K562 (cell line): ENCODE results near the gene ITGB2. TPM values are rescaled to one million over a fixed set of nuclear protein-coding genes. Genes with fewer than 3 reads are reported as not detected.

Experiments used
- ATAC-seq: fragments of 200-7000 bp; cut with Tn5 transposase; 3 replicates; pipeline ENCODE4 v1.9.1; 2020; ENCODE audit warnings: moderate library complexity
- BruUV-seq: library from RNA; stranded (reverse); fragments of 400-500 nt; replicated peaks from 2 replicates; lab custom pipeline; 2021; lab: Mats Ljungman, UMichigan
- CTCF ChIA-PET: fragments of 300-600 bp; formaldehyde crosslinking; extraction: SDS; loops from one replicate; lab custom pipeline; 2021; ENCODE audit warnings: low intra/inter-chr PET ratio; lab: Yijun Ruan, JAX
- POLR2A ChIA-PET: fragments of 300-600, 350-650 bp; sonication (Branson Sonifier 250); formaldehyde crosslinking; extraction: SDS; loops from one replicate; lab custom pipeline; 2021; ENCODE audit warnings: antibody characterized with exemption, inconsistent platforms; lab: Yijun Ruan, JAX
- DNase-seq, 4 experiments: peaks; one replicate each; pipeline versions ENCODE4 v3.0.0 to v3.0.0-alpha.2; 2011 to 2018; ENCODE audit warnings: low spot score in 3 of 4, mixed read lengths in 3 of 4; ENCODE audit errors: extremely low read depth in 1 of 4
- FAIRE-seq: peaks from 2 replicates; lab custom pipeline; 2011; peaks lifted over from hg19 to GRCh38; lab: Jason Lieb, UNC
- H2AFZ ChIP-seq: 2 replicates; pipeline ENCODE4 v1.6.0; 2011; ENCODE audit warnings: low read depth, low read length, control low read depth, inconsistent platforms
- H3K27ac ChIP-seq: fragments of 200-600 bp; 3 replicates; pipeline ENCODE4 v1.8.0; 2011; ENCODE audit warnings: low read depth, mild to moderate bottlenecking, control low read depth, inconsistent platforms, low read length, moderate library complexity, mixed read lengths; ENCODE audit errors: extremely low read depth
- H3K27me3 ChIP-seq, 2 experiments: fragments of 300-600 bp in 1 of 2; 2 replicates in 1 of 2; 3 replicates in 1 of 2; pipeline versions ENCODE4 v1.6.0 to v1.8.0; 2011; ENCODE audit warnings: inconsistent platforms in 2 of 2, low read length in 2 of 2, mild to moderate bottlenecking in 1 of 2, mixed read lengths in 1 of 2, moderate library complexity in 1 of 2; ENCODE audit not compliant: control insufficient read depth in 2 of 2, insufficient read depth in 2 of 2
- H3K36me3 ChIP-seq: fragments of 300-600 bp; 3 replicates; pipeline ENCODE4 v1.8.0; 2011; ENCODE audit warnings: mild to moderate bottlenecking, low read length, inconsistent platforms; ENCODE audit not compliant: control insufficient read depth, insufficient read depth
- H3K4me1 ChIP-seq, 2 experiments: fragments of 200-600 bp in 1 of 2; replicated peaks in 1 of 2; 2 replicates in 1 of 2; 3 replicates in 1 of 2; pipeline versions ENCODE4 v1.5.1 to v1.8.0; 2011; ENCODE audit warnings: inconsistent platforms in 2 of 2, low read length in 2 of 2, mild to moderate bottlenecking in 1 of 2, mixed read lengths in 1 of 2, moderate library complexity in 1 of 2; ENCODE audit not compliant: control insufficient read depth in 2 of 2, insufficient read depth in 2 of 2
- H3K4me2 ChIP-seq: 2 replicates; pipeline ENCODE4 v1.6.1; 2011; ENCODE audit warnings: low read length, control low read depth, inconsistent platforms, mixed read lengths; ENCODE audit not compliant: insufficient read depth
- H3K4me3 ChIP-seq: fragments of 200-600 bp; sonication (generic), shearing (Covaris generic); 2 replicates; pipeline ENCODE4 v1.5.1; 2016; ENCODE audit warnings: control low read depth, inconsistent platforms
- H3K79me2 ChIP-seq: fragments of 200-600 bp; 3 replicates; pipeline ENCODE4 v1.8.0; 2011; ENCODE audit warnings: low read length, inconsistent platforms; ENCODE audit not compliant: control insufficient read depth, insufficient read depth
- H3K9ac ChIP-seq, 2 experiments: 2 replicates each; pipeline versions ENCODE4 v1.6.0 to v1.6.1; 2011; ENCODE audit warnings: low read depth in 2 of 2, low read length in 2 of 2, control low read depth in 1 of 2, inconsistent platforms in 1 of 2, mild to moderate bottlenecking in 1 of 2, mixed read lengths in 1 of 2; ENCODE audit not compliant: insufficient read depth in 1 of 2
- H3K9me1 ChIP-seq: one replicate; pipeline ENCODE4 v1.6.0; 2011; ENCODE audit warnings: inconsistent platforms, mild to moderate bottlenecking, low read length, moderate library complexity; ENCODE audit not compliant: control insufficient read depth, insufficient read depth
- H3K9me3 ChIP-seq: replicated peaks from 2 replicates; pipeline ENCODE4 v1.5.1; 2011; ENCODE audit warnings: low read depth, low read length, inconsistent platforms; ENCODE audit not compliant: control insufficient read depth, insufficient read depth
- H4K20me1 ChIP-seq: replicated peaks from 2 replicates; pipeline ENCODE4 v1.6.1; 2011; ENCODE audit warnings: low read length, inconsistent platforms, mixed read lengths; ENCODE audit not compliant: control insufficient read depth, insufficient read depth
- CBFA2T2 ChIP-seq: fragments of 450-650 bp; conservative IDR thresholded peaks from 2 replicates; pipeline ENCODE4 v1.6.1; 2017; ENCODE audit warnings: mild to moderate bottlenecking
- CHD1 ChIP-seq: fragments of 200-600 bp; sonication (generic); IDR thresholded peaks from one replicate; pipeline ENCODE4 v1.6.1; 2012; ENCODE audit warnings: mild to moderate bottlenecking, moderate library complexity, low read length, inconsistent platforms
- ETV5 ChIP-seq: sonication (generic); formaldehyde crosslinking; IDR thresholded peaks from 2 replicates; pipeline ENCODE4 v1.4.0; 2020; ENCODE audit warnings: low read depth, mild to moderate bottlenecking, missing genetic modification reagents
- HNRNPH1 ChIP-seq: fragments of 200-400 bp; formaldehyde crosslinking; optimal IDR thresholded peaks from 2 replicates; pipeline ENCODE3; 2017; ENCODE audit warnings: low read depth, mild to moderate bottlenecking, low read length, moderate library complexity
- KDM5B ChIP-seq: fragments of 200-600 bp; sonication (generic); IDR thresholded peaks from 2 replicates; pipeline ENCODE4 v1.6.1; 2012; ENCODE audit warnings: low read depth, mild to moderate bottlenecking, moderate library complexity, low read length, control low read depth, inconsistent platforms; ENCODE audit not compliant: insufficient replicate concordance
- MIER1 ChIP-seq: fragments of 450-650 bp; IDR thresholded peaks from 2 replicates; pipeline ENCODE4 v1.6.1; 2016; ENCODE audit warnings: antibody characterized with exemption, mild to moderate bottlenecking, low read depth
- NFE2 ChIP-seq: IDR thresholded peaks from 2 replicates; pipeline ENCODE4 v1.6.1; 2014; ENCODE audit warnings: antibody characterized with exemption, low read depth
- NFXL1 ChIP-seq: fragments of 450-650 bp; formaldehyde crosslinking; IDR thresholded peaks from 2 replicates; pipeline ENCODE4 v1.4.0; 2021; ENCODE audit warnings: mild to moderate bottlenecking
- POLR3A ChIP-seq: IDR thresholded peaks from 2 replicates; pipeline ENCODE4 v1.6.1; 2011; ENCODE audit warnings: borderline replicate concordance, mild to moderate bottlenecking, moderate library complexity; ENCODE audit not compliant: insufficient read length, insufficient read depth; ENCODE audit errors: extremely low read depth
- PPARD ChIP-seq: fragments of 250-450 bp; sonication (Bioruptor Pico); IDR thresholded peaks from 2 replicates; pipeline ENCODE4 v1.8.0; 2022; ENCODE audit warnings: inconsistent platforms, mild to moderate bottlenecking, moderate library complexity
- THRB ChIP-seq: fragments of 450-650 bp; formaldehyde crosslinking; conservative IDR thresholded peaks from 2 replicates; pipeline ENCODE4 v1.4.0; 2022; ENCODE audit warnings: mild to moderate bottlenecking, missing genetic modification characterization
- ZNF280B ChIP-seq: fragments of 250-450 bp; sonication (Bioruptor Pico); IDR thresholded peaks from 2 replicates; pipeline ENCODE4 v1.5.1; 2021; ENCODE audit warnings: mild to moderate bottlenecking
- ZNF707 ChIP-seq: fragments of 250-450 bp; sonication (Bioruptor Pico); conservative IDR thresholded peaks from 2 replicates; pipeline ENCODE4 v1.8.0; 2022; ENCODE audit warnings: inconsistent platforms, mild to moderate bottlenecking, moderate library complexity
- WGBS: fragments of 100-300 bp; shearing (Covaris generic); methylation state at CpG from one replicate; pipeline ENCODE4 v1.1.6; 2016; ENCODE audit warnings: low coverage, mixed read lengths; ENCODE audit not compliant: insufficient coverage; ENCODE audit errors: missing lambda C conversion rate; 5-methylcytosine and 5-hydroxymethylcytosine counted together
- in situ Hi-C: fragments of 300-500 bp; cut with MboI; formaldehyde crosslinking; loops from 4 replicates; pipeline ENCODE4 v1.15.0; 2018; ENCODE audit warnings: inconsistent platforms, mixed read lengths
- intact Hi-C: fragments of 100-400 bp; cut with micrococcal nuclease; formaldehyde crosslinking; loops from 2 replicates; pipeline ENCODE4 v1.14.2; 2022
- polyA plus RNA-seq, 8 experiments: library from polyadenylated mRNA; depleted of rRNA in 4 of 8; stranded (reverse) in 5 of 8; unstranded in 3 of 8; fragments of >200 nt; fragmentation: Nextera tagmentation in 2 of 8; fragmentation: Illumina TruSeq in 1 of 8; extraction: Ambion mirVana in 2 of 8; extraction: Trizol in 1 of 8; gene quantifications; 2 replicates each; pipeline versions ENCODE4 v1.2.1 to v1.2.3, GENCODE V29; 2011 to 2014; ENCODE audit warnings: inconsistent platforms in 1 of 8, missing spikeins in 1 of 8
- total RNA-seq, 7 experiments: library from RNA; depleted of rRNA in 6 of 7; stranded (reverse); fragments of >200 nt in 6 of 7; fragmentation: Illumina TruSeq in 2 of 7; extraction: Trizol in 2 of 7; gene quantifications; 2 replicates each; pipeline versions ENCODE4 v1.2.1 to v1.2.3, GENCODE V29; 2011 to 2021; ENCODE audit warnings: low replicate concordance in 1 of 7

The ITGB2 gene
- total and polyA plus RNA-seq, 9 of the 15 experiments (the other 6 are each of a cell fraction or from before 2014, with no cell fraction given) = 0.07 to 1.3 (median 0.51) TPM; not detected in 2

GRCh38 chr21:44967082-44968047, 46.7 kb upstream of the ITGB2 start (continued):
- TF ChIP-seq ZNF707 = no peak
- TF ChIP-seq MIER1 = no peak
- no peak for TF ChIP-seq POLR3A
- TF ChIP-seq KDM5B = no peak
- TF ChIP-seq, all 486 proteins: peak for 0

GRCh38 chr21:44966135-44967081, 45.7 kb upstream of the ITGB2 start:
- POLR2A ChIA-PET = interaction anchor here (0.6 to 0.7 kb wide), 2 partner anchors 171 to 242 kb away, joined by 3 to 4 read pairs; no protein-coding TSS in a partner anchor
- H3K4me2 ChIP-seq = no peak overlapping the region
- peaks cover 5 to 46% of the 10 kb centered on the region in 2 experiments; a peak in 4 of 5 replicates for H3K4me1 ChIP-seq
- H2AFZ ChIP-seq = no peak overlapping the region
- 92% methylated on average over 29 of the region's 30 CpGs for WGBS
- no peaks in the 10 kb centered on the region for H3K27me3 ChIP-seq
- no peaks in the 10 kb centered on the region for H3K9me1 ChIP-seq
- CTCF ChIA-PET = no interaction called here
- H3K9me3 ChIP-seq = no peaks in the 10 kb centered on the region
- H3K9ac ChIP-seq = peak overlapping the region in 1 of 2 experiments; percentile 46; a peak in 1 of 4 replicates
- in situ Hi-C loops = loop anchor here (25.0 kb wide), 1 partner anchor 871 kb away; no protein-coding TSS in a partner anchor
- no TSS peak for BruUV-seq
- peaks cover 92% of the 10 kb centered on the region for H3K36me3 ChIP-seq
- no peak overlapping the region for H3K4me3 ChIP-seq
- peaks cover 32% of the 10 kb centered on the region for H3K79me2 ChIP-seq
- DNase-seq = no peak
- intact Hi-C loops = no loop called here
- FAIRE-seq = no peak
- H4K20me1 ChIP-seq = peaks cover 22% of the 10 kb centered on the region
- no peak overlapping the region for H3K27ac ChIP-seq
- no peak for ATAC-seq
- TF ChIP-seq CHD1 (no peak), CBFA2T2 (no peak), NFXL1 (CRISPR knock-in tag) (no peak), HNRNPH1 (no peak), ETV5 (CRISPR knock-in tag) (no peak), PPARD (CRISPR knock-in tag) (no peak), ZNF280B (CRISPR knock-in tag) (no peak), NFE2 (no peak), THRB (no peak)
